Astrocyte (in vitro differentiated cells and primary cell): ENCODE results near the gene CDV3. TPM values are rescaled to one million over a fixed set of nuclear protein-coding genes. Genes with fewer than 3 reads are reported as not detected.
"Not testable (repeated sequence)": the region's sequence is repeated elsewhere in the genome, so short reads cannot be mapped to it uniquely, and the experiment has no call there.

ENCODE experiments used
- DNase-seq: peaks from one replicate; pipeline ENCODE4 v3.0.0-alpha.2; 2010; ENCODE audit warnings: low read depth
- FAIRE-seq: peaks from 2 replicates; lab custom pipeline; 2011; peaks lifted over from hg19 to GRCh38; lab: Jason Lieb, UNC
- H2AFZ ChIP-seq: 2 replicates; pipeline ENCODE4 v1.6.0; 2012; ENCODE audit warnings: low read depth, low read length, inconsistent platforms
- H3K27ac ChIP-seq: 2 replicates; pipeline ENCODE4 v1.5.1; 2011; ENCODE audit warnings: low read depth, low read length, inconsistent platforms
- H3K27me3 ChIP-seq: 2 replicates; pipeline ENCODE4 v1.6.0; 2011; ENCODE audit warnings: low read length, inconsistent platforms; ENCODE audit not compliant: insufficient read depth
- H3K36me3 ChIP-seq: 2 replicates; pipeline ENCODE4 v1.5.1; 2011; ENCODE audit warnings: low read length, inconsistent platforms; ENCODE audit not compliant: insufficient read depth
- H3K4me1 ChIP-seq: 2 replicates; pipeline ENCODE4 v1.5.1; 2011; ENCODE audit warnings: low read length, inconsistent platforms; ENCODE audit not compliant: insufficient read depth
- H3K4me2 ChIP-seq: 2 replicates; pipeline ENCODE4 v1.6.0; 2012; ENCODE audit warnings: low read length, inconsistent platforms
- H3K4me3 ChIP-seq: 2 replicates; pipeline ENCODE4 v1.5.1; 2011; ENCODE audit warnings: low read depth, mild to moderate bottlenecking, low read length, inconsistent platforms; ENCODE audit not compliant: insufficient read depth
- H3K79me2 ChIP-seq: 2 replicates; pipeline ENCODE4 v1.6.0; 2012; ENCODE audit warnings: mild to moderate bottlenecking, low read length, inconsistent platforms; ENCODE audit not compliant: insufficient read depth
- H3K9ac ChIP-seq: 2 replicates; pipeline ENCODE4 v1.6.0; 2012; ENCODE audit warnings: mild to moderate bottlenecking, low read length, inconsistent platforms
- H3K9me3 ChIP-seq: 2 replicates; pipeline ENCODE4 v1.5.1; 2012; ENCODE audit warnings: low read depth, mild to moderate bottlenecking, low read length, inconsistent platforms; ENCODE audit not compliant: insufficient read depth
- H4K20me1 ChIP-seq: 2 replicates; pipeline ENCODE4 v1.6.0; 2012; ENCODE audit warnings: low read length, inconsistent platforms; ENCODE audit not compliant: insufficient read depth
- H3K27ac Mint-ChIP-seq: one replicate; pipeline ENCODE4 v1.8.0; 2021; ENCODE audit warnings: mild to moderate bottlenecking, mixed read lengths; ENCODE audit not compliant: unreplicated experiment
- H3K27me3 Mint-ChIP-seq: one replicate; pipeline ENCODE4 v1.8.0; 2021; ENCODE audit warnings: low read depth, mixed read lengths; ENCODE audit not compliant: unreplicated experiment
- H3K36me3 Mint-ChIP-seq: one replicate; pipeline ENCODE4 v1.8.0; 2021; ENCODE audit warnings: low read depth, mixed read lengths; ENCODE audit not compliant: unreplicated experiment
- H3K4me1 Mint-ChIP-seq: one replicate; pipeline ENCODE4 v1.8.0; 2021; ENCODE audit warnings: low read depth, mixed read lengths; ENCODE audit not compliant: unreplicated experiment
- H3K4me3 Mint-ChIP-seq: one replicate; pipeline ENCODE4 v1.8.0; 2021; ENCODE audit warnings: mild to moderate bottlenecking, moderate library complexity, mixed read lengths; ENCODE audit not compliant: unreplicated experiment
- H3K9me3 Mint-ChIP-seq: one replicate; pipeline ENCODE4 v1.8.0; 2021; ENCODE audit warnings: mild to moderate bottlenecking, mixed read lengths; ENCODE audit not compliant: unreplicated experiment
- CTCF ChIP-seq: IDR thresholded peaks from 2 replicates; pipeline ENCODE4 v1.5.1; 2011; ENCODE audit warnings: low read depth, mild to moderate bottlenecking, inconsistent platforms, low read length, moderate library complexity; ENCODE audit not compliant: insufficient read depth
- EZH2 ChIP-seq: IDR thresholded peaks from 2 replicates; pipeline ENCODE4 v1.6.1; 2012; ENCODE audit warnings: mild to moderate bottlenecking, low read length, inconsistent platforms; ENCODE audit not compliant: insufficient read depth
- total RNA-seq: library from RNA; stranded (reverse); gene quantifications from 2 replicates; pipeline ENCODE4 v1.2.1, GENCODE V29; 2021

CDV3 gene
- total RNA-seq, 1 donor from 2014 or later = 323 TPM

GRCh38 chr3:133532951-133533350 is 40.5 kb upstream of the CDV3 start:
- Mint-ChIP-seq H3K9me3 (peaks cover 8% of the 10 kb centered on the region), H3K27ac (peak overlapping the region; percentile 93), H3K36me3 (peaks cover 2% of the 10 kb centered on the region), H3K27me3 (no peaks in the 10 kb centered on the region), H3K4me3 (peak overlapping the region; percentile 9), H3K4me1 (peaks cover 35% of the 10 kb centered on the region)
- Histone ChIP-seq H3K27me3 (no peaks in the 10 kb centered on the region), H3K4me2 (peak overlapping the region; percentile 68), H3K9me3 (no peaks in the 10 kb centered on the region), H4K20me1 (no peaks in the 10 kb centered on the region), H3K9ac (no peak overlapping the region), H3K4me3 (no peak overlapping the region), H3K4me1 (peaks cover 30% of the 10 kb centered on the region), H2AFZ (no peak overlapping the region), H3K36me3 (no peaks in the 10 kb centered on the region), H3K79me2 (no peaks in the 10 kb centered on the region), H3K27ac (no peak overlapping the region)
- FAIRE-seq (no peak), DNase-seq (peak; percentile 79)
- TF ChIP-seq CTCF = no peak
- no peak for TF ChIP-seq EZH2

- no peak for TF ChIP-seq CTCF
- no peak for TF ChIP-seq EZH2
- DNase-seq (peak; percentile 89), FAIRE-seq (peak; percentile 54)
- Histone ChIP-seq H3K27me3 (no peaks in the 10 kb centered on the region), H3K36me3 (no peaks in the 10 kb centered on the region), H3K4me3 (no peak overlapping the region), H3K4me2 (peak overlapping the region; percentile 73), H2AFZ (peak overlapping the region; percentile 15), H3K9me3 (no peaks in the 10 kb centered on the region), H3K9ac (peak overlapping the region; percentile 53), H3K4me1 (peaks cover 35% of the 10 kb centered on the region), H3K79me2 (no peaks in the 10 kb centered on the region), H3K27ac (peak overlapping the region; percentile 52), H4K20me1 (no peaks in the 10 kb centered on the region)
- H3K36me3 Mint-ChIP-seq = no peaks in the 10 kb centered on the region
- H3K4me1 Mint-ChIP-seq = peaks cover 30% of the 10 kb centered on the region
- H3K4me3 Mint-ChIP-seq = no peak overlapping the region
- no peaks in the 10 kb centered on the region for H3K27me3 Mint-ChIP-seq
- H3K27ac Mint-ChIP-seq = peak overlapping the region; percentile 83
- H3K9me3 Mint-ChIP-seq = peaks cover 2% of the 10 kb centered on the region
Measured at GRCh38 chr3:133535971-133536881, 37.3 kb upstream of the CDV3 start.

- not testable (repeated sequence) for H4K20me1 ChIP-seq, DNase-seq, H3K9me3 ChIP-seq, H3K9me3 Mint-ChIP-seq, H3K27ac ChIP-seq, H2AFZ ChIP-seq, H3K27me3 ChIP-seq, H3K27ac Mint-ChIP-seq, H3K4me3 Mint-ChIP-seq, H3K79me2 ChIP-seq, H3K9ac ChIP-seq, FAIRE-seq, H3K27me3 Mint-ChIP-seq, H3K36me3 Mint-ChIP-seq, H3K4me2 ChIP-seq, H3K36me3 ChIP-seq, H3K4me3 ChIP-seq
- H3K4me1 Mint-ChIP-seq = peaks cover 26% of the 10 kb centered on the region
- peaks cover 33% of the 10 kb centered on the region for H3K4me1 ChIP-seq
Measured at GRCh38 chr3:133537131-133537530, 36.4 kb upstream of the CDV3 start.
